Measurements from ENCODE around the gene SLC43A3. TPM values are rescaled to one million over a fixed set of nuclear protein-coding genes. Genes with fewer than 3 reads are reported as not detected.

The SLC43A3 gene
- total and polyA plus RNA-seq, 2 experiments from 2014 or later = 19.3 to 20.7 TPM

DNA sequence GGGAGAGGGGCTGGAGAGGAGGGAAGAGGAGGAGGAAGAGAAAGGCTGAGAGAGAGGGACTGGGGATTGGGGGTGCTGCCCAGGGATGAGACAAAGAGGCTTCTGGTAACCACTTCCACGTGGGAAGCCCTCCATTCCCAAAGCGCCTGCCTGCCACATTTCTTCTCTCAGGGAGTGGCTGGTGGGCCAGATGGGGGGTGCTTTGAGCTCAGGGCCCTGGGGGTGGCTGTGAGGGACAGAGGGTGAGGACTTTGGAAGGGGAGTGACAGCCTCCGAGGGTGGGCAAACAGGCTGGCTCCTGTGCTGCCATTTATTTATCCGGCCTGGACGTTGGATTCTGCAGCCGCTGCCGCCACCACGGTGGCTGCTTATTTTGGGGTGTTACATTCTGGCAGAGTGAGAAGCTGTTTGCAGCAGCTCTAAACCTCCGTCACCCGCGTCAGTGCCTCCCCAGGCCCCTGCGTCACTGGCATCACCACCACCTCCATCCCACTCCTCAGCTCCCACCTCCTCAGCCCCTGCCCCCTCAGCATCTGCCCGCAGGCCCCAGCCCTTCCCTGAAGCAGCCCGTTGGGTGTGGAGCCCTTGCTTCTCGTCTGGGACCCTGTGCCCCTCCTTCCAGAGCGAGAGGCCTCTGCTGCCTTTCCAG is 35.0 kb upstream of the SLC43A3 start:
- Histone ChIP-seq H3K4me2 (no peak overlapping the region), H3K4me3 (no peak overlapping the region), H3K9me2 (replicated peaks; ENCODE audit: insufficient read depth) (no peaks in the 10 kb centered on the region), H2AFZ (no peak overlapping the region), H3K9me3 (ENCODE audit: low read depth) (no peaks in the 10 kb centered on the region), H3K27ac (no peak overlapping the region), H3K4me1 (ENCODE audit: insufficient read depth) (peaks cover 23% of the 10 kb centered on the region), H4K20me1 (ENCODE audit: insufficient read depth, poor library complexity, severe bottlenecking) (no peaks in the 10 kb centered on the region), H3K27me3 (peaks cover 78% of the 10 kb centered on the region), H3K79me2 (no peaks in the 10 kb centered on the region), H3K36me3 (replicated peaks; ENCODE audit: insufficient read depth, low read depth) (no peaks in the 10 kb centered on the region)
- WGBS (ENCODE audit: low lambda C conversion rate, missing lambda C conversion rate) = 63% methylated on average over 12 of the region's 16 CpGs
- no peak for DNase-seq (ENCODE audit: low spot score)
- TF ChIP-seq, protein P1, sequence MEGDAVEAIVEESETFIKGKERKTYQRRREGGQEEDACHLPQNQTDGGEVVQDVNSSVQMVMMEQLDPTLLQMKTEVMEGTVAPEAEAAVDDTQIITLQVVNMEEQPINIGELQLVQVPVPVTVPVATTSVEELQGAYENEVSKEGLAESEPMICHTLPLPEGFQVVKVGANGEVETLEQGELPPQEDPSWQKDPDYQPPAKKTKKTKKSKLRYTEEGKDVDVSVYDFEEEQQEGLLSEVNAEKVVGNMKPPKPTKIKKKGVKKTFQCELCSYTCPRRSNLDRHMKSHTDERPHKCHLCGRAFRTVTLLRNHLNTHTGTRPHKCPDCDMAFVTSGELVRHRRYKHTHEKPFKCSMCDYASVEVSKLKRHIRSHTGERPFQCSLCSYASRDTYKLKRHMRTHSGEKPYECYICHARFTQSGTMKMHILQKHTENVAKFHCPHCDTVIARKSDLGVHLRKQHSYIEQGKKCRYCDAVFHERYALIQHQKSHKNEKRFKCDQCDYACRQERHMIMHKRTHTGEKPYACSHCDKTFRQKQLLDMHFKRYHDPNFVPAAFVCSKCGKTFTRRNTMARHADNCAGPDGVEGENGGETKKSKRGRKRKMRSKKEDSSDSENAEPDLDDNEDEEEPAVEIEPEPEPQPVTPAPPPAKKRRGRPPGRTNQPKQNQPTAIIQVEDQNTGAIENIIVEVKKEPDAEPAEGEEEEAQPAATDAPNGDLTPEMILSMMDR (IDR thresholded peaks at IDR 0.05; ENCODE audit: poor library complexity) = no peak
- TF ChIP-seq EZH2 (IDR thresholded peaks at IDR 0.05; ENCODE audit: borderline replicate concordance) = no peak
- TF ChIP-seq EZH2phosphoT487 (IDR thresholded peaks at IDR 0.05; ENCODE audit: low read depth, severe bottlenecking, unreplicated experiment) = no peak

DNA sequence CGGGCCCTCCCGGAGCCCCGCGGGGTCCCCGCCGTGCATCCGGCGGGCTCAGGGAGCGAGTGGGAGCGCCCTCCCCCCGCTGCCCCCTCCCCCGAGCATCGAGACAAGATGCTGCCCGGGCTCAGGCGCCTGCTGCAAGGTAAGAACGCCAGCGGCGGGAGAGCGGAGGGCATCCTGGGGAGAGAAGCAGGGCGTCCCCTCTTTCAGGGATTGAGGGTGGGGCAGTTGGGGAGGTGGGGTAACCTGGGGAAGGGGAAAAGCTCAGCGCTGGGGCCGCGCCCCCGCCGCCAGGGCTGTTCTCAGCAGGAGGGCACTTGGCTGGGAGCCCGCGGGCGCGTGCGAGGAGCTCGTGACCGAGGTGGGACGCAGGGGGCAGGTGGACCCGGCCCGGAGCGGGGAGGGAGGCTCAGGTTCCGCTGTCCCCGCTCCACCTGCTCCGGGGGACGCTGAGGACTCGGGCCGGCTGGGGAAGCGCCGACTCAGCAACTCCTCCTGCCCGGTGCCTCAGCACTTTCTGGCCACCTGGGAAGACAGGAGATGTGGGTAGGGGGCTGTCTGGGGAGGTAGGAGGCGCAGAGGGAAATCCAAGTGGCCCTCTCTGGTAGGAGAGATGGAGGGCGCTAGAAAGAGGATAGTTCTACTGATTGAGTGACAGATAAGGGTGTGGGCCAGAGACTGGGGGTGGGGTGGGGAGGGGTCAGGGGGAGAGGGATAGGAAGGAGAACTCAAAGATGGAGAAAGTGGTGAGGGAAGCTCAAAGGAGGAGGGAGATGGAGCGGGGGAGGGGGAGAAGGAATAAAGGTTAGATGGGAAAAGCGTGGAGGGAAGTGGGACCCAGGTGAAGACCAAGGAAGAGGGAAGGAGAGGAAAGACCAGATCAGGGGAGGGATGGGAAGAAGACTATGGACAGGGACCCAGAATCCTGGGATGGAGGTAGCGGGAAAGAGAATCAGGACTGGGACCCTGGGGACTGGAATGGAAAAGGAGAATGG is 34.1 kb upstream of the SLC43A3 start:
- no peaks in the 10 kb centered on the region for H3K36me3 ChIP-seq (replicated peaks; ENCODE audit: insufficient read depth, low read depth)
- peaks cover 23% of the 10 kb centered on the region for H3K4me1 ChIP-seq (ENCODE audit: insufficient read depth)
- TF ChIP-seq EZH2phosphoT487 (IDR thresholded peaks at IDR 0.05; ENCODE audit: low read depth, severe bottlenecking, unreplicated experiment) (no peak), EZH2 (IDR thresholded peaks at IDR 0.05; ENCODE audit: borderline replicate concordance) (peak; percentile 83)
- TF ChIP-seq, protein P1 (IDR thresholded peaks at IDR 0.05; ENCODE audit: poor library complexity) = no peak
- H3K9me3 ChIP-seq (ENCODE audit: low read depth) = no peaks in the 10 kb centered on the region
- H3K4me3 ChIP-seq = peak overlapping the region; percentile 26
- peak overlapping the region; percentile 90 for H3K4me2 ChIP-seq
- no peaks in the 10 kb centered on the region for H3K9me2 ChIP-seq (replicated peaks; ENCODE audit: insufficient read depth)
- H4K20me1 ChIP-seq (ENCODE audit: insufficient read depth, poor library complexity, severe bottlenecking) = no peaks in the 10 kb centered on the region
- no peak overlapping the region for H3K27ac ChIP-seq
- WGBS (ENCODE audit: low lambda C conversion rate, missing lambda C conversion rate) = 9% methylated on average over 12 of the region's 50 CpGs
- no peak for DNase-seq (ENCODE audit: low spot score)
- H3K79me2 ChIP-seq = no peaks in the 10 kb centered on the region
- H3K27me3 ChIP-seq = peaks cover 78% of the 10 kb centered on the region
- H2AFZ ChIP-seq = no peak overlapping the region

DNA sequence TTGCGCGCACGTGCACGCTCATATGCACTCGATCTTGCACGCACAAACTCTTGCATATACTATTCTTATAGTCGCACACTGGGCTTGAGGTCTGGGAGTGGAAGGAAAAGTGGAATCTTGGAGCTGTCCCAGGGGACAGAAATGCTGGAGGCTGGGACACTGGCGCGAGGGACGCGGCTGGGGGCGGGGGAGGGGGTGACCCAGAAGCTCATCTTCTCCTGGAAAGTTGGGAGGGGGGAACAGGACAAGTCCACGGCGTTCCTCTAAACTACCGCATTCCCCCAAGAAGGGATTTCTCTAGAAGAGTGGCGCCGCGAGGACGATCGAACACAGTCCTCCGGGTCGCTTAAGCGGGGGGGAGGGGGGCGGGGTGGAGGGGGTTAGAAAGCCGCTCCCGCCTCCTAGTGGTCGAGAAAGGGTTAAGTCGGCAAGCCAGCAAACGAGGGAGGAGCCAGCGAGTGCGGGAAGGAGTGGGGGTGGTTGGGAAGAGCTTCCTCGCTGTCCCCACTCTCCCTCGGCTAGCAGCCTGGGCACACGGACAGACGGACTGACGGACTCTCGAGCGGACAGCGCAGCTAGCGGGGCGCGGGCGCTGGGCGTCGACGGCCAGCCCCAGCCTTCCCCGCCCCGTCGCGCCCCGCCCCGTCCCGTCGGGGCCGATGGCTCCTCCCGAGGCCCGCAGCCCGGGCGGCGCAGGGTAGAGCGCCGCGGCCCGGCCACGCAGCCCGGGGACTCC is 33.3 kb upstream of the SLC43A3 start, which contains the start of gene RTN4RL2:
RTN4RL2 (plus strand) TSS at position 507 of the 736 bp plus-strand sequence. CDS start 338 bp downstream, outside the sequence.
- H3K27me3 ChIP-seq = peaks cover 76% of the 10 kb centered on the region
- no peaks in the 10 kb centered on the region for H3K9me2 ChIP-seq (replicated peaks; ENCODE audit: insufficient read depth)
- peak within 1 kb of the TSS; percentile 26 for H3K4me3 ChIP-seq
- no peaks in the 10 kb centered on the region for H3K79me2 ChIP-seq
- TF ChIP-seq EZH2phosphoT487 (IDR thresholded peaks at IDR 0.05; ENCODE audit: low read depth, severe bottlenecking, unreplicated experiment) (no peak), EZH2 (IDR thresholded peaks at IDR 0.05; ENCODE audit: borderline replicate concordance) (no peak)
- TF ChIP-seq, protein P1 (IDR thresholded peaks at IDR 0.05; ENCODE audit: poor library complexity) = no peak
- no peaks in the 10 kb centered on the region for H3K9me3 ChIP-seq (ENCODE audit: low read depth)
- H3K4me2 ChIP-seq = peak within 1 kb of the TSS; percentile 90
- peaks cover 23% of the 10 kb centered on the region for H3K4me1 ChIP-seq (ENCODE audit: insufficient read depth)
- no peaks in the 10 kb centered on the region for H4K20me1 ChIP-seq (ENCODE audit: insufficient read depth, poor library complexity, severe bottlenecking)
- H3K36me3 ChIP-seq (replicated peaks; ENCODE audit: insufficient read depth, low read depth) = no peaks in the 10 kb centered on the region
- WGBS (ENCODE audit: low lambda C conversion rate, missing lambda C conversion rate) = under 1% methylated on average over 39 of the region's 66 CpGs
- peak; percentile 75 for DNase-seq (ENCODE audit: low spot score)
- H2AFZ ChIP-seq = no peak within 1 kb of the TSS
- no peak within 1 kb of the TSS for H3K27ac ChIP-seq

Measured in hepatocyte (in vitro differentiated cells).